Ecto neural progenitor cell (in vitro differentiated cells): Measurements from ENCODE around the gene RIOK1.
A peak's percentile ranks its signal among the peaks of the same experiment; 100 is the strongest.
"Not testable (repeated sequence)": the region's sequence is repeated elsewhere in the genome, so short reads cannot be mapped to it uniquely, and the experiment has no call there.

Experiments used
- DNase-seq: peaks from one replicate; pipeline ENCODE4 v3.0.0-alpha.2; 2018; ENCODE audit warnings: low spot score

The RIOK1 gene

DNA sequence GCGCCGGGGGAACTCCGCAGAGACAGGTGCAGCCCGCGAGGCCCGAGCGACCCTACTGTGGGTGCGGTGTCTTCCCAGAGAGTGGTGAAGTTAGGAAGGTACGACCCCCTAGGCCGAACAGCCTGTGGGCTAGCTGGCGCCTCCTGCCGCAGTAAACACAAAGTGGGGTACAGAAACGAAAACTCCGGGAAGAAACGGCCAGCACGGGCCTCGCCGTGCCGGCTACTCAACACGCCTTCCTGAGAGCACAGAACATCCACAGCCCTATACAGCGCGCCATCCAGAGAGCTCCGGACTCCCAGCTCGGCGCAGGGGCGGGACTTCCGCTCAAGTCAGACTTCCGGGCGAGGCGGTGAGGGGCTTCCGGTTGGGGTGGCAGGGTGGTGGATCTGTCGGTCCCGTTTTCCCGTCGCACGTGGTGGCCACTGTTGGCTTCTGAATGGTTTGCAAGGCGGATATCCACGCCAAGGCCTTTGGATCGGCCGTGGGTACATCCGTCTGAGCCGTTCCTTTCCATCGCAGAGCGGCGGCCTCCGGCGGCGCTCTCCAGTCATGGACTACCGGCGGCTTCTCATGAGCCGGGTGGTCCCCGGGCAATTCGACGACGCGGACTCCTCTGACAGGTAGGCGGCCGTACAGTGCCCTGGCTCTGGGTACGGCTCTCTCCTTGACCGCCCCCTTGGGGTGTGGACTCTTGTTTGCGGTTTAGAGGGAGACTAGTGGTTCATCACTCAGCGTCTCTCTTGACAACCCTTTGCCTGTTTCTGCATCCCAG lies at the start of gene RIOK1, which contains the start of gene CAGE1:
Gene RIOK1 (plus strand): TSS at position 358 of the 775 bp plus-strand sequence. CDS start 195 bp downstream, at position 553.
Gene CAGE1 (minus strand): TSS at position 292 of the 775 bp plus-strand sequence. CDS start 2,569 bp downstream, outside the sequence.
- peak; percentile 94 for DNase-seq

- no peak for DNase-seq
Observed at GRCh38 chr6:7341271-7341670, 48.3 kb upstream of the RIOK1 start.

- no peak for DNase-seq
Observed at GRCh38 chr6:7341989-7342742, 47.4 kb upstream of the RIOK1 start.

- no peak for DNase-seq
Observed at GRCh38 chr6:7343546-7344475, 45.8 kb upstream of the RIOK1 start.

- not testable (repeated sequence) for DNase-seq
Observed at GRCh38 chr6:7344773-7345450, 44.7 kb upstream of the RIOK1 start.

DNA sequence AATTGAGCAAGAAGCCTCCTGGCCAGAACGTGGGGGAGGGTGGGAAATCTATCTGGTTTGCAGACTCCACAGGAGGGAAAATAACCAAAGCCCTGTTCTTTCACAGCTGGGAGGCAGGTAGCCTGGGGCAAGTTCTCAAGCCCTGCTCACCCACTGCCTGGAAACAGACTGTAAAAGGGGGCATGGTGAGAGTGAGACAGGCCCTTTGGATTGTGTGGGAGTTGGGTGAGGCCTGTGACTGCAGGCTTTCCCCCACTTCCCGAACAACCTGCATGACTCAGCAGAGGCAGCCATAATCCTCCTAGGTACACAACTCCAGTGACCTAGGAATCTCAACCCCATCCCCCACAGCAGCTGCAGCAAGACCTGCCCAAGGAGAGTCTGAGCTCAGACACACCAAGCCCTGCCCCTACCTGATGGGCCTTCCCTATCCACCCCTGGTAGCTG lies 42.0 kb upstream of the RIOK1 start:
- DNase-seq = not testable (repeated sequence)

- DNase-seq = not testable (repeated sequence)
Observed at GRCh38 chr6:7350591-7350990, 39.0 kb upstream of the RIOK1 start.

GRCh38 chr6:7351916-7352315 lies 37.7 kb upstream of the RIOK1 start:
- DNase-seq = not testable (repeated sequence)

GRCh38 chr6:7367408-7367807 lies 22.2 kb upstream of the RIOK1 start:
- no peak for DNase-seq

DNA sequence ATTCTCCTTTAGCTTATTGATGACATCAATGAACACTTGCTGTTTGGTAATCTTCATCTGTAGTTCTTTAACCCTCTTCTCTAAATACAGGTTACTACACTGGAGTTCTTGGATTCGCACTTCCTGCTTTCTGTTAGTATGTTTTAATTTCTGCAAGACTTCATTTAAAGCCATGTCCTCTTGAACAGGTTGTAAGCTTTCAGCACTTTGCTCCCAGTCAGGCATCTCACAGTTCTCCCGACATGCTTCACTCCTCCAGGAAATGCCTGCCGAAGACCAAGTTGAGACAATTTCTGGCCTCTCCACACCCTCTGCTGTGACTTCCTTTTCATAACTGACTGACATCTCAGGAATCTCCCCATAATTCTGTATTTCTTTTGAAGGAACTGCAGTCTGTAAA lies 15.9 kb upstream of the RIOK1 start:
- no peak for DNase-seq

- no peak for DNase-seq
Observed at GRCh38 chr6:7377961-7378360, 11.6 kb upstream of the RIOK1 start.

DNA sequence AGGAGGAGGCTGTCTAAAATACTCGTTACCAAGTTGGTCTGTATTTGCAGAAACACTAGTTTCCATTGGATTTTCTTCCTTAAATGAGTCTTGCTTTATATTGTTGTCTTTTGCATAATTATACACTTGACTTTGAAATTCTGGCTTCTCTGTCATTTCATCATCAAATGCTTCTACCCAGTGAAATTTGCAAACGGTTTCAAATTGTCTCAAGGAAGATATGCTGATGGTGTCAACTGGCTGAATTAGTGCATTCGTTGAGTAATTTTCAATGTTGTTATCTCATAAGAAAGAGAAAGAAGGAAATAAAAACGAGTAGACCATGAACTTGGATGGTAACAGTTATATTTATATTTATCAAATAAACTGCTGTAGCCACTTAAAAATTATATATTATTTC lies 10.9 kb upstream of the RIOK1 start:
- DNase-seq = no peak

- no peak for DNase-seq
Observed at GRCh38 chr6:7381092-7381491, 8.5 kb upstream of the RIOK1 start.

DNA sequence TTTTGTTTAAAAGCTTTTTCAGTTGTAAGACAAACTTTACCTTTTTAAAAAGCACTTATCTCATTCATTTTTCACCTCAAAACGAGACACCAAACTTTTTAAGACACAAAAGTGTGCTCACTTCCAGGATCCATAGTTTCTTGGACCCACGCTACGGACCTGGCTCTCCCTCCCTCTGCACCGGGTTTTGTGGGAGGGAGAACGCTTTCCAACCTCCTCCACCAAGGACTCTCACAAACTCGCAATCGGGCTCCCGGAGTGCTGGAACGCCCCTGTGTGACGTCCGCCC lies 502 bp upstream of the RIOK1 start:
- DNase-seq = no peak

DNA sequence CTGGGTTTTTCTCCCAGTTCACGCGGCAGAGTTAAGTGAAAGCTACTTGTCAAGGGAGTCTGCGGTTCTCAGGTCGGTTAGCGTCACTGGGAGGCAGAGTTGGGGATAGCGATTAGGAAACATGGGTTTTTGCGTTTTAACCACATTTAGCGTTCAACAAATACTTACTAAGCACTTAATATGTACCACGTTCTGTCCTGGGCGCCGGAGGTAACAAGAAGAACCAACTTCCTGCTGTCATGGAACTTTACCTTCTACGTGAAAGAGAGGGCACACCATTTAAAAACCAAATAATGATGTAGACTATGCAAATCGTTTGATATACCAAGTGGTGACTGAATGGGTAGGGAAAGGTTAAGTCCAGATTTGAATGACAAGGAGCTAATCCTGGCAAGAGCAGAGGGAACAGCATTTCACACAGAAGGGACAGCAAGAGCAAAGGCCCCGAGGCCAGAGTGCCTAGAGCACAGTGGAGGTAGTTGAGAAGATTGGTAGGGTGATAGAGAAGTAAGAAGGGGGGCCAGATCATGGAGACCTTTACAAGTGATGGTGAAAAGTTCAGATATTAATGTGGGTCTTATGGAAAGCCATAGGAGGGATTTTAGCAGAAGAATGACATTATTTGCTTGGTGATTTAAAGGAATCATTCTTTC lies 744 bp downstream of the RIOK1 start:
- no peak for DNase-seq

GRCh38 chr6:7391151-7391550 lies 1.5 kb downstream of the RIOK1 start:
- DNase-seq = no peak

GRCh38 chr6:7392402-7392801 lies 2.8 kb downstream of the RIOK1 start:
- no peak for DNase-seq

DNA sequence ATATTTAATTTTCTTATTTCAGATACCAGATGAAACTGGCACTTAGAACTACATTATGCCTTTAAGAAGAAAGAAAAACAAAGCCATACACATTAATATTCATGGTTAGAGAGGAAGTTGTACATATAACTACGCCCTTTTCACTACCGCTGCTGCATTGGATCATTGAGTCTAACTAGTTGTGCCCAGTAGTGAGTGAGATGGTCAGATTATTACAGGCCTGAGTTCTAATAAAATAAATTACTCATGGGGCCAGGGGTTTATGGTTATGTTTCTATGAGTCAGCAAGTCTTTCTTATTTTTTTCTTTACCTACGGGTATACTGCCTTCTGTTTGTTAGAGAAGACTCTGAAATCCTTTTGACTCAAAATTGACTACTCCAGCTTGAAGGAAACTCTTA lies 11.5 kb downstream of the RIOK1 start:
- no peak for DNase-seq

DNA sequence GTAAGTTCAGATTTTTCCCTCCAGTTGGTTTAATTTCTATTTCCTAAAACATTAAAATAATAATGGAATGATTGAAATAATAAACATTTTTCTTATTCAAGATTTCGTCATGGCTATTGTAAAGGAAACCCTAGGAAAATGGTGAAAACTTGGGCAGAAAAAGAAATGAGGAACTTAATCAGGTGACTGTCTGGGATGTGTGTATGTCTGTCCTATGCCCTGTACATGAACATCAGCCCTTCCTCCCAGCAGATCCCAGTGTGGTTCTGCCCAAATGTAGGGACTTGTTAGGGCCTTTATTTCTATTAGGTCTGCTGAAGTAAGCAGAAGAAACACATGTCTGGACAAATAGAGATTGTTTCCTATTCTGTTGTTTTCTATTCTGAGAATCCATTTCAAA lies 13.1 kb downstream of the RIOK1 start:
- no peak for DNase-seq

GRCh38 chr6:7404546-7404945 lies 14.9 kb downstream of the RIOK1 start:
- no peak for DNase-seq

DNA sequence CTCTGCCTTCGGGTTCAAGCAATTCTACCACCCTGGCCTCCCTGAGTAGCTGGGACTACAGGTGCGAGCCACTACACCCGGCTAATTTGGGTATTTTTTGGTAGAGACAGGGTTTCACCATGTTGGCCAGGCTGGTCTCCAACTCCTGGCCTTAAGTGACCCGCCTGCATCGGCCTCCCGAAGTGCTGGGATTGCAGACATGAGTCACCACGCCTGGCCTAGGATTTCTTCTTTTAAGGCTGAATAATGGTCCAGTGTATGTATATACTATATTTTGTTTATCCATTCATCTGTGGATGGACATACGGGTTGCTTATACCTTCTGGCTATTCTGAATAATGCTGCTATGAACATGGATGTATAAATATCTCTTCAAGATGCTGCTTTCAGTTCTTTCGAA lies 17.1 kb downstream of the RIOK1 start:
- DNase-seq = no peak
